Thoracic aorta (tissue), 2 donors: ENCODE measurements around the gene ZNF654. TPM values are rescaled to one million over a fixed set of nuclear protein-coding genes. Genes with fewer than 3 reads are reported as not detected.

Experiments used
- ATAC-seq: fragments of 150-250 bp; one replicate; pipeline ENCODE4 v1.8.0; 2017; ENCODE audit warnings: low read depth; ENCODE audit not compliant: insufficient number of reproducible peaks, low FRiP score
- DNase-seq: peaks from one replicate; pipeline ENCODE4 v3.0.0-alpha.2; 2020; ENCODE audit warnings: low spot score
- H3K27ac ChIP-seq, 2 donors: fragments of 200-600 bp; sonication (generic); 1 replicate in 1 of 2; 2 replicates in 1 of 2; pipeline ENCODE4 v1.5.1; 2016; ENCODE audit warnings: mild to moderate bottlenecking in 2 of 2, moderate library complexity in 2 of 2
- H3K27me3 ChIP-seq: fragments of 200-600 bp; sonication (generic); replicated peaks from 2 replicates; pipeline ENCODE4 v1.6.0; 2016; ENCODE audit warnings: mild to moderate bottlenecking; ENCODE audit not compliant: insufficient read depth
- H3K36me3 ChIP-seq: fragments of 200-600 bp; sonication (generic); one replicate; pipeline ENCODE4 v1.5.1; 2016
- H3K4me1 ChIP-seq, 2 donors: fragments of 200-600 bp; sonication (generic); 1 replicate in 1 of 2; 2 replicates in 1 of 2; pipeline versions ENCODE4 v1.5.1 to v1.6.0; 2016; ENCODE audit warnings: low read depth in 2 of 2, mild to moderate bottlenecking in 1 of 2; ENCODE audit not compliant: control insufficient read depth in 1 of 2
- H3K4me3 ChIP-seq: fragments of 200-600 bp; sonication (generic); 2 replicates; pipeline ENCODE4 v1.5.1; 2016; ENCODE audit warnings: mild to moderate bottlenecking
- H3K9me3 ChIP-seq: fragments of 200-600 bp; sonication (generic); 2 replicates; pipeline ENCODE4 v1.5.1; 2016
- CTCF ChIP-seq: fragments of 200-600 bp; sonication (generic); IDR thresholded peaks from one replicate; pipeline ENCODE4 v1.5.1; 2019; ENCODE audit warnings: antibody characterized with exemption
- total RNA-seq, 2 donors: library from RNA; depleted of rRNA; stranded (reverse); fragments of >200 nt; gene quantifications; one replicate each; pipeline versions ENCODE4 v1.1.0 to v1.2.3, GENCODE V29; 2016

The ZNF654 gene
- total RNA-seq, 2 donors from 2014 or later: 7.7 to 15.4 TPM

- H3K9me3 ChIP-seq: no peaks in the 10 kb centered on the region
- H3K27me3 ChIP-seq: no peaks in the 10 kb centered on the region
- no peak for TF ChIP-seq CTCF
- no peak overlapping the region for H3K4me3 ChIP-seq
- H3K36me3 ChIP-seq: no peaks in the 10 kb centered on the region
- no peak for DNase-seq
- no peak for ATAC-seq
- H3K27ac ChIP-seq: no peak overlapping the region
- H3K4me1 ChIP-seq: peaks cover 0 to under 1% of the 10 kb centered on the region in 2 donors
Measured at GRCh38 chr3:88025001-88025552, 34.0 kb upstream of the ZNF654 start.

GRCh38 chr3:88028876-88029275, 30.2 kb upstream of the ZNF654 start:
- Histone ChIP-seq H3K4me3 (no peak overlapping the region), H3K9me3 (no peaks in the 10 kb centered on the region), H3K27me3 (no peaks in the 10 kb centered on the region), H3K27ac (no peak overlapping the region), H3K4me1 (peaks cover 9 to 15% of the 10 kb centered on the region in 2 donors), H3K36me3 (no peaks in the 10 kb centered on the region)
- no peak for ATAC-seq
- DNase-seq: no peak
- no peak for TF ChIP-seq CTCF

GRCh38 chr3:88030210-88030609, 28.8 kb upstream of the ZNF654 start:
- no peaks in the 10 kb centered on the region for H3K36me3 ChIP-seq
- H3K27ac ChIP-seq: no peak overlapping the region
- peak overlapping the region; percentile 54 for H3K4me3 ChIP-seq
- H3K9me3 ChIP-seq: no peaks in the 10 kb centered on the region
- no peak for TF ChIP-seq CTCF
- H3K4me1 ChIP-seq: peaks cover 9 to 21% of the 10 kb centered on the region in 2 donors
- no peaks in the 10 kb centered on the region for H3K27me3 ChIP-seq
- ATAC-seq (no peak), DNase-seq (no peak)

- H3K27me3 ChIP-seq: no peaks in the 10 kb centered on the region
- H3K4me3 ChIP-seq: peak overlapping the region; percentile 72
- H3K27ac ChIP-seq: peak overlapping the region; percentile 65 to 79
- ATAC-seq (no peak), DNase-seq (no peak)
- no peaks in the 10 kb centered on the region for H3K9me3 ChIP-seq
- H3K36me3 ChIP-seq: no peaks in the 10 kb centered on the region
- no peak for TF ChIP-seq CTCF
- H3K4me1 ChIP-seq: peaks cover 9 to 21% of the 10 kb centered on the region in 2 donors
Measured at GRCh38 chr3:88031642-88032077, 27.4 kb upstream of the ZNF654 start.

- no peak for DNase-seq
- no peak for ATAC-seq
- H3K9me3 ChIP-seq: no peaks in the 10 kb centered on the region
- H3K36me3 ChIP-seq: no peaks in the 10 kb centered on the region
- no peaks in the 10 kb centered on the region for H3K27me3 ChIP-seq
- TF ChIP-seq CTCF: no peak
- peaks cover 9 to 21% of the 10 kb centered on the region in 2 donors for H3K4me1 ChIP-seq
- H3K27ac ChIP-seq: peak overlapping the region; percentile 65 to 79
- H3K4me3 ChIP-seq: peak overlapping the region; percentile 72
Measured at GRCh38 chr3:88032245-88032644, 26.8 kb upstream of the ZNF654 start.
